ENCODE data around the gene SLF2.
"Not testable (repeated sequence)": the region's sequence is repeated elsewhere in the genome, so short reads cannot be mapped to it uniquely, and the experiment has no call there.

The SLF2 gene

DNA sequence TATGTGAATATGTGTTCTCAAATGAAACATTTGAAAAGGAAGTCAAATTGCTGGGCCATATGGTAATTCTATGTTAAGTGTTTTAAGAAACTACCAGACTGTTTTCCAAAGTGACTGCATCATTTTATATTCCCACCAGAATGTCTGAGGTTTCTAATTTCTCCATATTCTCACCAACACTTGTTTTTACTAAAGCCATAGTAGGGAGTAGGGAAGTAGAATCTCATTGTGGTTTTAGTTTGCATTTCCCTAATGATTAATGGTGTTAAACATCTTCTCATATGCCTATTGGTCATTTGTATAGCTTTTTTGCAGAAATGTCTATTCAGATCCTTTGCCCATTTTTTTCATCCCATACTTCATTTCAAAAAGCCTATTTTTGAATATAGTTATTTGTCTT lies 47.5 kb downstream of the SLF2 start:
- no peak for DNase-seq (ENCODE audit: low read depth in 2 of 2)

DNA sequence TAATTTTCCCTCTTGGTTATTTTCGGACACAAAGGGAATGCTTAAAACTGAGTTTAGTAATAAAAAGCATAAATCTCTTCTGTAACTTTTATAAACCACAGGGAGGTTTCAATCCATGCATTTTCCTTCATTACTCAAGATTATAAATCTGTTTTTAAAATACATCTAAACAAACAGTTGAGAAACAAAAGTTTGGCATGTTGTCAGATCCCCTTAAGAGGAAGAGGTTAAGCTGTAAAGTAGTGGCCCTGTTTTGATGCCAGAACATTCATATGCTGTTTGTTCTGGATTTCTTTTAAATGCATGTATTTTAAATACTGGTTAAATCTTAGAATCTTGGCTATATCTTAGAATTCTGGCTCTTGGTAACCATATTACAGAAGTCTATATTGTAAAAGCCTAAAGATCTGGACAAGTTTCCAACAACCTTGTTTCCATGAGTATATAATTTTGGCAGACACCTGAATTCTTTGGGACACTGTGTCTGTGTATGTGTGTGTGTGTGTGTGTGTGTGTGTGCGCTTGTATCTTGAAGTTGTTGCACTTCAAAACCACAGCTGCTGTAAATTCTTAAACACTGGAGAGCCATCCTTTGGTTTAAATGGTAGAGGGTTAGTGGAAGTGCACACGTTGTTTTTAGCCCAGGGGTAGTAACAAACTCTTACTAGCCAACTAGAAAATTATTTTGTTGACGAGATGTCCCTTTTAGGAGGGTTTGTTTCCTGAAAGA lies 49.8 kb downstream of the SLF2 start:
- DNase-seq (ENCODE audit: low read depth in 2 of 2) = no peak

DNA sequence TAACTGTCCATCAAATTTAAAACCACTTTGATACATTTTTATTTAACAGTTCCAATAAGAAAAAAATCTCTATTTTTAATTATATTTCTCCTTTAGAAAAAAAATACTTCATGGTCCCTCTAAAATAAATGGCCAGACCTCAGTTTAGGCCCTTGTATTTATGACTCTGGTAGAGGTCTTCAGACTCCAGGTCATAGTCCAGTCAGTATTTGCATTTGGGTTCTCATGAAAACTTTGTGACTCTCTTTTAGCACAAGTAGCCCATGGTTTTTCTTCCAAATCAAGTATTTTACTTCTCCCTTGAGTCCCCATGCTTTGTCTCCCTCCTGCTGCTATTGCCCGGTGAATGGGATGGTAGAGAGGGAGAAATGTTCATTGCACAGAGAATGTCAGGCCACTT lies 51.1 kb downstream of the SLF2 start:
- DNase-seq (ENCODE audit: low read depth in 2 of 2) = no peak

DNA sequence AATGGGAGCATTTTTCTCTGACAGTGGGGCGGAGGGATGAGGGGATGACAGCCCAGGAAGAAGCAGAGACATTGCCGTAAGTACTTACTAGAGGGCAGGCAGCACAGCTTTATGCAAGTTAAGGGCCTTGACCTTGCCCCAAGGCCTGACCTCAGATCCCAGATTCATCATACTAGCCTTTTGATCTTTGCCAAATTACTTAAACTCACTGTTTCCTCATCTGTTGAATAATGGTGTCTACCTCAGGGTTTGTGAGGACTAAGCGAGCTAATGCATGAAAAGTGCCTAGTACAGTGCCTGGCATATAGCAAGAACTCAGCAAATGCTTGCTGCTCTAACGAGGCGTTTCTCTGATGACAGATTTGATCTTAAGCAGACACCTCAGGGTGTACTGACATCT lies 53.1 kb downstream of the SLF2 start:
- no peak for DNase-seq (ENCODE audit: low read depth in 2 of 2)

DNA sequence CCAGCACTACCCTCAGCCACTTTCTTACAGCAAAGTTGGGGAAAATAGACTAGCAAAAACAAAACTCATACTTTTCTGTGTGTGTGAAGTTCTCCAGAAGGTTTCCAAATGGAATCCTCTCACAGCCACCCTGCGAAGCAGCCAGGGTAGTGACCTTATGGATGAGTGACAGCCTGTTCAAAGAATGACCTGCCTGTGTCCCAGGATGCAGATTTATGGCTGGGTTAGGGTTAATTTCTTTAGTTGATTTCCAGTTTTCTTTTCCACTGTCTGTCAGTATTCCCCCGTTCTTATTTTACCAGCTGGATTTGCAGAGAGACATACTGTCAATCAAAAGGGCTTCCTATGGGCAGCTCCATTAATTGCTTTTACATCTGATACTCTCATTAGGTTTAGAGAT lies 54.1 kb downstream of the SLF2 start:
- no peak for DNase-seq (ENCODE audit: low read depth in 2 of 2)

DNA sequence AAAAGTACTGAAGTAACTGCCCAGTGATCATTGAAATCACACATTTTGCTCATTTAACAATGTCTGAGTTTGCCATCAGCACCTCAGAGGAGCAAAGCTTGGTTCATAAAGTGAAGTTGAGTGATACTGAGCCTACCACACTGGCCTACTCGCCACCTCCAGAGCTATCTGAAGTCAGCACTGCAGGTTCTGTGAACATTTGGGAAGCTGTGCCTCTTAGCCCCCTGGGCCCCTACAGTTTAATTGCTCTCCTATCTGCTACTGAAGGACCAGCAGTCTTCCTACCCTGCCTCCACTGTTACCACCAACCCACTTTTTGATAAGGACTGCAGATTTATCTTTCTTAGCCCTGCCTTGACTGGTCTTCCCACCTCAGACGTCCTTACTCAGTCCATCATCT lies 54.6 kb downstream of the SLF2 start:
- DNase-seq (ENCODE audit: low read depth in 2 of 2) = no peak

DNA sequence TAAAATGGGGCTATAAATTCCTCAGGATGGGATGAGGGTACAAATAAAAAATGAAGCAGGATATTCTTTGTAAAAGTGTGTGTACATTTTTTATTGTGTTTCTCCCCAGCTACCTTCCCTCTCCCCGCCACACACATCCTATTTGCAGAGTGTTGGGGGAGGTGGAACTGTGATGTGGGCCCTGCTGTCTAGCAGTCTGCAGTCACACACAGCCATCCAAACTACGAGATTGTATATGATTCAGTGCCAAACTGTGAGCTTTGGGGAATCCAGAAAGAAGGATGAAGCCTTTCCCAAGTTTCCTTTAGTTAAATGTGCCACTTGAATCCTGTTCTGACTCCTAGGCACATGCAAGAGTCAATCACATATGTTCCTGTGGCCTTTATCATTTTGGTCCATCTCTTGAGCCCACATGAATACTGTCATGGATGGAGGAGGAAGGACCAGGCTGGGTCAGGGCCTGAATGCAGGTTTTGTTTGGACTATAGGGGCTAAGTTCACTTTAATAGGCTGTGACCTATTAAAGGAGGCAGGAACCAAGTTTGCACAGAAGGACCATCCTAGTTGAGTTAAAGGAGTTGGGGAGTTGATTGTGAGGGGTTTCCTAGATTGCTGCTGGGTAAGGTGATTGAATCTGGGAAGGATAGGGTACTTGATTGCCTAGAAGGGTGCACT lies 55.4 kb downstream of the SLF2 start:
- no peak for DNase-seq (ENCODE audit: low read depth in 2 of 2)

DNA sequence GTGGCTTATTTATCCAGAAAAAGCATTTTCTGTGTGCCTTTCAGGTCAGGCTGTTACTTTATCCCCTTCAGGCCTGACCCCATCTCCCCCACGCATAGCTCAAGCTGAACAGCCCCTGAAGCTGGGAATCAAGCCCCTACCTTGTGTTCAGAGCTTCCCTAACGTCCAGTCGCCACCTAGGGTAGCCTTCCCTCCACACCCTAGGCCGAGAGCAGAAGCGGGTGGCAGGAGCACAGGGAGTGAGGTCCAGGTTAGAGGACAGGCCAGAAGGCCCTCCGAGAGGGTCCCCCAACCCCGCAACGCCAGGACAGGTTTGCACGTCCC lies 56.1 kb downstream of the SLF2 start:
- DNase-seq (ENCODE audit: low read depth in 2 of 2) = no peak

DNA sequence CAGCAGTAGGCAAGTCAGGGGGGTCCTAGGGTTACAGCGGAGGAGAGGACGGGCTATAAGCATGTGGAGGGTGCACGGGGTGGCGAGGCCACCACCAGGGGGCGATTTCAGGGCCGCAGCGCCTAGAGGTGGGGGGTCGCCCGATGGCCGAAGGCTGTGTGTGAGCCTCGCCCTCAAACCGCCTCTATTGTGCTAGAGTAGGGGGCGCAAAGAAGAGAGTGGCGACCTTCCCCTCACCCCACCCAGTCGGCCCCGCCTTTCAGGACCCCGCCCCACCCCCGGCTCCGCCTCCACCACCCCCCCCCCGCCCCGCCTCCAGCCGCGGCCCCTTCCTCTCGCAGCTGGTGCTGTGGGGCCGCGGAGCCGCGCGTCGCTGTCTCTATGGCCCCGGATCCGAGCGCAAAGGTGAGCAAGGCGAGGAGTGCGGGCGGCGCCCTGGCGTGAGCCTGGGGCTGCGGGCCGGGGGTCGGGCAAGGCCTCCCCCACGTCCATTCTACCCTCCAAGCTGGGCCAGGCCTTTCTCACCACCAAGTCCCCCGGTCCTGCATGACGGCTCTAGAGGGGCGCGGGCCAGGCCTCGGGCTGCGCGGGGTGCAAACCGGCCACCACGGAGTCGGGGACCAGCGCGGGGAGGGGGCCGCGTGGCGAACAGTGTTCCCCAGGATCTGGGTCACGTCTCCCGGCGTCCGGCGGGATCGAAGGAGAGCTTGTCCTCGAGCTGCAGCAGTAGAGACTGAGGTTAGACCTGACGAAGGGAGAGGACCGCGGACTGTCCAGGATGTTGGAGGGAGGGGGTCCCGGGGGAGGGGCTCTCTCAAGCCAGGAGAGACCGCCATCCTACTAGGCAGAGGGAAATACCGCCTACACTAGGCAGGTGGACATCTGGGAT lies 56.7 kb downstream of the SLF2 start, which contains the start of gene SEMA4G:
TSS of gene SEMA4G (plus strand) at position 318 of the 889 bp plus-strand sequence. CDS start 3,409 bp downstream, outside the sequence.
- no peak for DNase-seq (ENCODE audit: low read depth in 2 of 2)

DNA sequence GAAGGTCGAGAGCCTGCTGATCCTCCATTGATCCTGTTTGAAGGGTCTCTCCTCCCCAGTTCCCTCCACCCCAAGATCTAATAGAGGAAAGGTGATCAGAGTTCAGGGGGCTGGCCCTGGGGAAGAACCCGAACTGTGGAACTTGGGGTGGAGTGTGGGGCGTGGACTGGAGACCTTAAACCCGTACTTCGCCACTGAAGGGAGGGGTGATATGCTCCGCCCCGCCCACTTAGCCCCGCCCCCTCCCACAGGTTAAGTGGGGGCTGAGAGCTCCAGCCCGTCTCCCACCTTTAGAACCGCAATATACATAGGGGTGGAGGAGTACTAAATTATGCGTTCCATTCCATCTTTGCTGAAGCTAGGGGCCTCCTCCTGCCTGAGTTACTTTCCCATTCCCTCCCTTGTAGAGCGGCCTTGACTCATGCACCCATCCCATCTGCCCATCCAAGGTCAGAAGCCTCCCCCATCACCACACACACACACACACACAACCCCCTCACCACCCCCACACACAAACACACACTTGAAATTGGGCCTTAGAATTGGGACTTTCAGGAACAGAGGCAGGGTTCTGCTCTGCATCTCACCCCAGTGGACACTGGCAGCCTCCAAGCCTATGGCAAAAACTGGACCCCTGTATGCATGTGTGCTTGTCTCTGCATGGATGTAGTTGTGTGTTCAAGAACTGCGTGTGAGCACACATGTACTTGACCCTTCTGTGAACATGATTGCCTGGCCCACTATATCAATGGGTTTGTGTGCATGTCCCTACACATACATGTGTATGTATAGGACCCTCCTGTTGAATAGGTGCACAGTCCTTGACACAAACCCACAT lies 57.5 kb downstream of the SLF2 start:
- no peak for DNase-seq (ENCODE audit: low read depth in 2 of 2)

DNA sequence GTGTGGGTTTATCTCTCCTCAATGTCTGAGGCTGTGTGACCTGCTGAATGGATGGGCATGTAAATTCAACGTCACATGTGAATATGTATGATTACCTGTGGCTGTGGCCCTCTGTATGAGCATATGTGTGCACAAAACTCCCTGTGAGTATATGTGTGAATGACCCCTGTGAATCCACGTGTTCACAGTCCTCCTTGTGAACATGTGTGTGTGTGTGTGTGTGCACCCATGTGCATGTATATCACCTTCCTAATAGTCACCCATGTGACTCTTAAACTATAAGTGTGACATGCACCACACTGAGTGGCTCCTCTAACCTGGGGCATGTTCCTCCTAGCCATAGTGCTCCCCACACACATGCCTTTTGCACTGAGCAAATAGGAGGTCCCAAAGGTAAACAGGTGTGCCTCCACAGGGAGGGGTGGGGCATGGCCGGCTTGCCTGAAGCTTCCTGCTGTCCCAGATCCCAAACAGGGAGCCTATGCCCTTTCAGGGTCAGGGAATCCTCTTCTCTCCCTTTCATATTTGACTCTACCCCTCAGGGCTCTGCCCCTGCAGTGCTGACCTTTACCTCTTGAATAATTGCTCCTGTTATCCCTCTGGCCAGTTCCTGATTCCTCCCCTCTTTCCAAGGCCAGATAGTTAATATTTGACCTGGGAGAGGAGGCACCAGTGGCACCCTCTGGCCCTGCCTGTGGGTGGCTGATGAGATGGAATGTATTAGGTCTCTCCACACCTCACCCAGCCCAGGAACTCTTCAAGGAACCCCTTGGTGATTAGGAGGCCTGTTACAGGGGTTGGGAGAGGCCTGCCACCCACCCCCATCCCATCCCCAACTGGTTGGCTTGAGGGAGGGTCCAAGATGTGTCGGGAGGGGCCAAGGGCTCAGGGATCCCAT lies 58.4 kb downstream of the SLF2 start:
- DNase-seq (ENCODE audit: low read depth in 2 of 2) = no peak

DNA sequence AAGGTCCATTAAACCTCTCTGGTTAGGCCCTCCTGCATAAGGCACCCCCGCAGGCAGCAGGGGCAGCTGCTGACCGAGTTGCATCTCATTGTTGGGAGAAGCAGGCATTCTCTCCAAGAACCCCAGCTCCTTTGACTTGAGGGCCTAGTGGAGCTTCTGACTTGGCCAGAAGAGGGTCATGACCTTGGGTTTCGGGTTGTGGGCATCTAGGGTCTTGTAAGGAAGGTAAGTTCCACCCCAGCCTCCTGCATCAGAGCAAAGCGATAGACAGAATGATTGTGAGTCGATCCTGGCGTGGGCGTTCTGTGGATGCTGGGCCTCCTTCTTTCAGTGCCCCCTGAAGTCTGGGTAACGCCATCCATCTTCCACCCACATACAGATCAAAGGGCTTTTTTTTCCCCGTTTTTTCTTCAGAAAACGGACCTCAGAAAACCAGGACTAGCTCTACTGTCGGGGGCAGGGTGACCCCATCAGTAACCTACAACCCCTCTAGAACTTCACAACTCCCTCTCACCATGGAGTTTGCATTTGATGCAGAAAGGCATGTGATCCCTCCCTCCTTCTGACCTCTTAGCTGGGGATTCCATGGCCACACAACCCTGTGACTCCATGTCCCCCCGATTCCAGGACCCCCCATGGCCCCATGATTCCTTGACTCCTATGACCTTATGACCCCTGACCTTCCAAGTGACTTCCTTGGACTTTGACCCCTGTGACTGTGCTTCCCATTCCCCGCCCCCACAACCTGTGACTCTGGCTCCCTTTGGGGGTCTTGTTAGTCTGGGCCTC lies 59.5 kb downstream of the SLF2 start:
- DNase-seq (ENCODE audit: low read depth in 2 of 2) = no peak

DNA sequence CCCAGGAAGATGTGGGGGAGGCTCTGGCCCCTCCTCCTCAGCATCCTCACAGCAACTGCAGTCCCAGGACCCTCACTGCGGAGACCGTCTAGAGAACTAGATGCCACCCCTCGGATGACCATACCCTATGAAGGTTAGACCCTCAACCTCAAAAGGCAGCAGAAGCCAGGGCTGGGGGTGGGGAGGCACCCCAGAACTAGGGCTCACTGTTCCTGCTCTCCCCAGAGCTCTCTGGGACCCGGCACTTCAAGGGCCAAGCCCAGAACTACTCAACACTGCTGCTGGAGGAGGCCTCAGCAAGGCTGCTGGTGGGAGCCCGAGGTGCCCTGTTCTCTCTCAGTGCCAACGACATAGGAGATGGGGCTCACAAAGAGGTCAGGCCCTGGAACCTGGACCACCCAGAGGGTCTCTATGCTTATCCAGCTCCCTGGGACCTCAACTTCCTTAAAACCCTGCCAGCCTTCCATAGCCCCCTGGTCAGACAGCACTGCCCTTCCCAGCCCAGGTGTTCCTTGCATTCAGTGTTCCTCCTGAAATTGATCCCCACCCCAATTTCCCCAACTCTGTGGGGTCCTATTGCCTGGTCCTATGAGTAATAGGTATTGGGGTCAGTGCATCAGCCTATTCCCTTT lies 60.3 kb downstream of the SLF2 start:
- no peak for DNase-seq (ENCODE audit: low read depth in 2 of 2)

DNA sequence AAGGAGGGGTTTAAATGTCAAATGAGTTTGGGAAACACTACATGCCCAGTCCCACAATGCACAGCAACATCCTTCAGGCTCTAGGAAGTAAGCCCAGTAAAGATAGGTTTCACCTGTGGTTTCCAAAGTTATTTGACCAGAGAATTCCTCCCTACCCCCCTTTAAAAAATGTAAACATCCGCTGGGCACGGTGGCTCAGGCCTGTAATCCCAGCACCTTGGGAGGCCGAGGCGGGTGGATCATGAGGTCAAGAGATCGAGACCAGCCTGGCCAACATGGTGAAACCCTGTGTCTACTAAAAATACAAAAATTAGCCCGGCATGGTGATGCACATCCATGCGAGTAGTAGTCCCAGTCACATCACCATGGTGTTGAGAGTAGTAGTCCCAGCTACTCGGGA lies 62.6 kb downstream of the SLF2 start:
- not testable (repeated sequence) for DNase-seq (ENCODE audit: low read depth in 2 of 2)

DNA sequence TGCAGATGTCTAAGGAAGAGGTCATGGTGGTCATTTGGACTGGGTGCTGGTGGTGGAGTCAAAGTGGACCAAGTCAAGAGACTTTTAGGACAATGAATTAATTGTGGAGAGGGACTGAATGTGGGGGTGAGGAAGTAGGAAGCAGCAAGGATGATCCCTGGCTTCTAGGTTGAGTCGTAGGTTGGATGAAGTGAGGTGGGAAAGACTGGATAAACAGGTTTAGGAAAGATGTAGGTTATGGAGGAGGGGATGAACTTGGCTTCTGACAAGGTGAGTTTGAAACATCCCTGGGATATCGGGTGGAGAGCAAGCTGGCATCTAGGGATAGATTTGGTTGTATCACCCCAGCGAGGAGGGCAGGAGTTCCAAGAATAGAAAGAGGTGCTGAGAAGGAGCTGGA lies 64.1 kb downstream of the SLF2 start:
- DNase-seq (ENCODE audit: low read depth in 2 of 2) = no peak

DNA sequence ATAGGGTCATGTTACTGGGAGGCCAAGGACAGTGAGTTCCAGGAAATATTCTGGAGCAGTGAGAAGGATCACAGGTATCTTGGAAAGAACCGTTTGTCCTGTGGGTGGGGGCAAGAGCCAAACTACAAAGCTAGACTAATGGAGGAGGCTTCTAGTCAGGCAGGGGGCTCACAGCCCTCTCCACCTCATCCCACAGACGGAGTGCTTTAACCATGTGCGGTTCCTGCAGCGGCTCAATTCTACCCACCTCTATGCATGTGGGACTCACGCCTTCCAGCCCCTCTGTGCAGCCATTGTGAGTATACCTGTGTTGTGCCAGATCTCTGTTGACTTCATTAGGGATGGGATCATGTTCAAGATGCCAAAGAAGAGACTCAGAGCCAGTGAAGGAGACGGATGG lies 64.7 kb downstream of the SLF2 start:
- no peak for DNase-seq (ENCODE audit: low read depth in 2 of 2)

DNA sequence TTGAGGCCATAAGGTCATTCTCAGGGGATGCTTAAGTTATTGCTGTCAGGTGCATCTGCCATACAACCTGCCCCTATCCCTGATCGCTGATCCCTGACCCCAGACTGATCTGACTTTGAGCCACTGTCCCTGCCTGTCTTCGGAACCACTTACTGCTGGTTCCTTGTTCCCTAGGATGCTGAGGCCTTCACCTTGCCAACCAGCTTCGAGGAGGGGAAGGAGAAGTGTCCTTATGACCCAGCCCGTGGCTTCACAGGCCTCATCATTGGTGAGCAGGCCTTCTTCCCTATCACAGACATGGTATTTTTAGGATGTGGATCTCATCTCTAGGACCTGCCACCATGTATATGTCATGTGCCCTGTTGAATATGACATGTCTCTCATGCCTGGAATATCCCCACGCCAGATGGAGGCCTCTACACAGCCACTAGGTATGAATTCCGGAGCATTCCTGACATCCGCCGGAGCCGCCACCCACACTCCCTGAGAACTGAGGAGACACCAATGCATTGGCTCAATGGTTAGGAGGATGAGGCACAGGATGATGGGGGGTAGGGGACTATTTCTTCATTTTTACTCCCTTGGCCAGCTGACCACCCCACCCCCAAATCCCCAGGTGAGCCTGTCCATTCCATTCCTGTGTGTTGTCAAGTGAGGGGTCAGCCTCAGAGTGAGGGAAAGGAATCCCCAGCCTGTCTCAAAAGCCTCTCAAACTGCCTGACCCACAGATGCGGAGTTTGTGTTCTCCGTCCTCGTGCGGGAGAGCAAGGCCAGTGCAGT lies 65.5 kb downstream of the SLF2 start:
- no peak for DNase-seq (ENCODE audit: low read depth in 2 of 2)

DNA sequence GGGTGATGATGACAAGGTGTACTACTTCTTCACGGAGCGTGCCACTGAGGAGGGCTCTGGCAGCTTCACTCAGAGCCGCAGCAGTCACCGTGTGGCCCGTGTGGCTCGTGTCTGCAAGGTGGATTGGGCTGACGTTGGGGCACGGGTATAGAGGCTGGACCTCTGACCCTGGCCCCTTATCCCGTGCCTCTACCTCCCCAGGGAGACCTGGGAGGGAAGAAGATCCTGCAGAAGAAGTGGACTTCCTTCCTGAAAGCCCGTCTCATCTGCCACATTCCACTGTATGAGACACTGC lies 66.1 kb downstream of the SLF2 start:
- DNase-seq (ENCODE audit: low read depth in 2 of 2) = no peak

DNA sequence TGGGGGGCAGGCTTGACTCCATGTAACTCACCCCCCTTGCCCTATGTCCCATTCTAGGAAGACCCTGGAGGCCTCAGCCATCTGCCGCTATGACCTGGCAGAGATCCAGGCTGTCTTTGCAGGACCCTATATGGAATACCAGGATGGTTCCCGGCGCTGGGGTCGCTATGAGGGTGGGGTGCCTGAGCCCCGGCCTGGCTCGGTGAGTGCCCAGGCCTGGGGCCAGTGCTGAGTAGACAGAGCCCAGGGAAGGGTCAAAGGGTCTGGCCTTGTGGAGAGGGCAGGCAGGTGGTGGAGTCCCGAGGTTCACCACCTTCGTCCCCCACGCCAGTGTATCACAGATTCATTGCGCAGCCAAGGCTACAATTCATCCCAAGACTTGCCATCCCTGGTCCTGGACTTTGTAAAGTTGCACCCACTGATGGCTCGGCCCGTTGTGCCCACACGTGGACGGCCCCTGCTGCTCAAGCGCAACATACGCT lies 67.1 kb downstream of the SLF2 start:
- no peak for DNase-seq (ENCODE audit: low read depth in 2 of 2)
